ENCODE measurements around the gene GCLM. TPM values are rescaled to one million over a fixed set of nuclear protein-coding genes. Genes with fewer than 3 reads are reported as not detected.
A peak's percentile ranks its signal among the peaks of the same experiment; 100 is the strongest.
"Not testable (repeated sequence)": the region's sequence is repeated elsewhere in the genome, so short reads cannot be mapped to it uniquely, and the experiment has no call there.

Gene GCLM
- polyA plus RNA-seq, 3 donors: 10.2 to 13.1 (median 10.8) TPM

DNA sequence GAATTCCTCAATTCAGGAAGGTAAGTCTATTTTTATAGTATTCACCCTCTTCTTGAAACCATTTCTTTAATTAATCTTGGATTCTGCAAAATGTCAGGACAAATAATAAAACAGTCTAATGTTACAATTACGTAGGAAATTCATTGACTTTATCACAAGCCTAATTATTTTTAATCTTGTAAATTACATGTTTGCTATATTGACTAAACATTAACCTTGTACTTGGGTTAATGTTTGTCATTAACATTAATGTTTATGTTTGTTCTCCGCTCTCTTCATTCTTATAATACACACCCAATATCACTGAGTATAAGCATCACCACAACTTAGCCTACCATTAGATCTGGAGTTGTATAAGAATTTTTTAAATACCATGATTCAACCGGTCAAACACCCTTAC lies 2.8 kb downstream of the GCLM start:
- no peak for DNase-seq (ENCODE audit: extremely low read depth in 1 of 11, low read depth in 9 of 11, low spot score in 4 of 11)

DNA sequence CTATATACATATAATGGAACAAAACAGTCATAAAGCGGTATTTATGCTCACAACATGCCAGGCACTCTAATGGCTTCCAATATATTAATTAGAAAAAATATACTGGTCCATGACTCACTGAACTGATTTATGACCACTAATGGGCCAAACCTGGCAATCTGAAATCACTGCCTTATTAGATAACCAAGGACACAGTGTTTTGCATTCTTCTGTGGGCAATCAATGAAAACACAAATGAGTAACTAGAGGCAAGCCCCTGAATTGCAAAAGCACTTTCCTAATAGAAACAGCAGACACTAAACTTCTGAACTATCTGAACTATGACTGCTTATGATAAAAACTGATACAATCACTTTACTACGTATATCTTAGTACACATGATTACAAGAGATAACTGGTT lies 3.5 kb downstream of the GCLM start:
- no peak for DNase-seq (ENCODE audit: extremely low read depth in 1 of 11, low read depth in 9 of 11, low spot score in 4 of 11)

DNA sequence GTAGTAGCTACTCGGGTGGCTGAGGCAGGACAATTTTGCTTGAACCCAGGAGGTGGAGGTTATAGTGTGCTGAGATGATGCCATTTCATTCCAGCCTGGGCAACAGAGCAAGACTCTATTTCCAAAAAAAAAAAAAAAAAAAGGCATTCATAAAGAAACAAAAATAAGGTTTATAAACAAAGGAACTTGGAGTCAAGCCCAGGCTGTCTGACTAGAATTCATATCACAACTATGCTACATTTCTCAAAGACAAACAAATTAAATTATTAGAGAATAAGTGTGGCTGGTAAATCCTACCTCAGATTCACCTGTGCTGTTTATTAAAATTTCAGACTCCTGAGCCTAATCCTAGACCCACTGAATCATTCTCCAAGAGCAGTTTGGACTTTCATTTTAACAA lies 4.2 kb downstream of the GCLM start:
- DNase-seq (ENCODE audit: extremely low read depth in 1 of 11, low read depth in 9 of 11, low spot score in 4 of 11): no peak

DNA sequence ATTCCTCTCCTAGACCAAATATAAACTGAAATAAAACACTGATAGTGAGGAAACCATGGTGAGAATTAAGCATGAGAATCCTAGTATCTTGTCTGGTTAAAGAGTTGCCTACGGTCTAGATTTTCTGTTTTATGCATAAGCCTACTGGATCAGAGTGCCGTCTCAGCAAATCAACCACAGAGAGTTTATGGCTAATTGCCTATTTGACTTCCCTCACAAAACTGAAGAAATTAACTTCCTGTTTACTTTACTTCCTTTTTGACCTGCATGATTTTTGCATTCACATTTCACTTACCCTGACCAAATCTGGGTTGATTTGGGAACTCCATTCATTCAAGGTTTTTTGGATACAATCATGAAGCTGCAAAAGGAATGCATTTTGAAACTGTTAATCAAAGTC lies 5.0 kb downstream of the GCLM start:
- no peak for DNase-seq (ENCODE audit: extremely low read depth in 1 of 11, low read depth in 9 of 11, low spot score in 4 of 11)

DNA sequence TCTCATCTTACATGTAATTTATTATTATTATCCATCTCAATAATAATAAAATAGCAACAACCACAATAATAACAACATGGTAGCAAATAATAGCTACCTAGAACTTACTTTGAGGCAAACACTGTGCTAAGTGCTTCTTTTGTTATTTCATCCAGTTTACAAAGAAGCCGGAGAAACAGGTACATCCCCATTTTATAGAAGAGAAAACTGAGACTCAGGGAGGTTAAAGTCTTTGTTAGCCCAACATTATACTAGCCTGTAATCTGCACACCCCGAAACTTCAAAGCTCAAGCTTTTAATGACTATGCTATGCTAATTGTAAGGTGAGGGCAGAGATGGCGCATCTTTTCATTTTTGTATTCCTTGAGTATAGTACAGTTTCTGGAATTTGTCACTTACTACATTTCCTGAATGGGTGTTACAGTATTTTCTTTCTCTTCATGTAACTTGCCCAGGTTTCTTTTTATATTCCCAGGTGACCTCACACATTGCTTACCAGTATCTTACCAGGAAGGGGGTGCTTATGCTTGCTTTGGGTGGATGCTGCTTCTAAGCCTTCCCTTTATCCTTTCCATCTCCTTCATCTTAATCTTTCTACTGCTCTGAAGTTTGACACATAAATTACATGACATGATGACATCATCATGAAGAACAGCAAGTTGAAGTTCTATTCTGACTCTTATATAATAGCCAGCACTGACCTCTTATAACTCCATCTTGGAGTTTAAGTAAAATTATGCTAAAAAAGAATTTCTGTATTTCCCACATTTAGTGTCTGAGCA lies 8.3 kb downstream of the GCLM start:
- DNase-seq (ENCODE audit: extremely low read depth in 1 of 11, low read depth in 9 of 11, low spot score in 4 of 11): no peak

DNA sequence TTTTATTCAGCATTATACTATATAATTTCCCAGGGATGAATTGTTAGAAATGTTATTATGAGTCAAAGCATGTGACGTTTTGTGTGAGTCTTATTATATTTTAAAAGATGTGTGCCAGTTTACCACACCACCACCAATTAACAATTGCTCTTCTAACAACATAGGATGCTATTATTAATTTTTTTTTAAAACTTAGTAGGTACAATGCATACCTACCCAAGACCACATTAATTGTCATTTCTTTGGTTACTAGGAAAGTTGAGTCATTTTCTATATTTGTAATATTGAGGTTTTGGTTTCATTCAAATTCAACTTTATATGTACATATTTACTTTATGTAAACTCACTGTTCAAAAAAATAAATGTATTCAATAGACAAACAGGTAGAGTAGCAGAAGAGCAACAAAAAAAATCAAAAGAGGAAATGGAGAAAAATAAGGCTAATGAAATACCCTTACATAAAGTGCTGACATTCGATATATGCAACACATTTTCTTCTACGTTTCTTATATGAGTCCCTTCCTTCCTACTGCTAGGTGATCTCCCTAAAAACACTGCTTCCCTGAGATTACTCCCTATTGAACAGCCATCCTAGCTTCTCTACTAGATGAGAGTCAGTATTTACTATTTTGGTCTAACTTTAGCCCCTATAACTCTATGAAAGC lies 9.6 kb downstream of the GCLM start:
- DNase-seq (ENCODE audit: extremely low read depth in 1 of 11, low read depth in 9 of 11, low spot score in 4 of 11): no peak

DNA sequence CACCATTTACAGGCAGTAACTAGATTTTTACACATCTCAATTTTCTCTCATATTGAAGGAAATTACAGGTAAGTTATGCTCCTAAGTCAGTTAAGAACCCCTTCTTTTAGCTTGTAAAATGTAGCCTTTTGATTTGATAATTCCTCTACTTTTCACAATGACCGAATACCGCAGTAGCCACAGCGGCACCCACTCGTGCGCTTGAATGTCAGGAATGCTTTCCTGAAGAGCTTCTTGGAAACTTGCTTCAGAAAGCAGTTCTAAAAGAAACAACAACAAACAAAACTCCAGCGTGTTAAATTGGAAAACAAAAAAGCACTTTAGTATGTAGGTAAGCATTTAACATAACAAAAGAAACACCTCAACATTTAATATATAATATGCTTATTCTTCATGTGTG lies 20.3 kb downstream of the GCLM start:
- DNase-seq (ENCODE audit: extremely low read depth in 1 of 11, low read depth in 9 of 11, low spot score in 4 of 11): no peak

DNA sequence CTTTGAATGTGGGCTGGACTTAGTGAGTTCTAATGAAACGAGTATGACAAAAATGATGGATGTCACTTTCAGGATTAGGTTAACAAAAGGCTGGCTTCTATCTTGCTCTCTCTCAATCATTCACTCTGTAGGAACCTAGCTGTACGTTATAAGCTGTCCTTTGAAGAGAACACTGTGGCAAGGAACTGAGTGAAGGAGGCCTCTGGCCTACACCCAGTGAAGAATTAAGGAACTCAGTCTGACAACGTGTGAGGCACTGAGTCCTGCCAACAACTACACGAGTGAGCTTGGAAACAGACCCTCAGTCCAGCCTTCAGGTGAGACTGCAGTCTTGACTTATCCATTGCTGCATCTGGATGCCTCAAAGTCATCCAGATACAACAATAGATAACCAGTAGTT lies 27.0 kb downstream of the GCLM start:
- no peak for DNase-seq (ENCODE audit: extremely low read depth in 1 of 11, low read depth in 9 of 11, low spot score in 4 of 11)

DNA sequence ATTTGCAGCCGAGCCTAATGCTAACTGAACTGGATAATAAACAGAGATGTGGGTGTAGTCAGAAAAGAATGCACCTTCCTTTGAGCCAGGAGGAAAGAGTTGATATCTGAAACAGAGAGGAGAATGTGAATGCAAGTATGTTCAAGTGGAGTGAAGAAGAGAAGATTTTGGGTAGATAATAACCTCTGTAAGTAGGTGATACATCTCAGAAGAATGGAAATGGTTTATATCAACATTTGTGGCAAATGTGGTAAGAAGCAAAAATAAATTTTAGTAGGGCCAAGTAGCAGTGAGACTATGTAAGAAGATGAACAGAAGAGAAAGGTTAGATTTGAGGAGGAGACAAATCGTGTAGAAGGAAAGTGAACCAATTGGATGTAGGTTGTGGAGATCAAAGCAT lies 28.5 kb downstream of the GCLM start:
- DNase-seq (ENCODE audit: extremely low read depth in 1 of 11, low read depth in 9 of 11, low spot score in 4 of 11): no peak

DNA sequence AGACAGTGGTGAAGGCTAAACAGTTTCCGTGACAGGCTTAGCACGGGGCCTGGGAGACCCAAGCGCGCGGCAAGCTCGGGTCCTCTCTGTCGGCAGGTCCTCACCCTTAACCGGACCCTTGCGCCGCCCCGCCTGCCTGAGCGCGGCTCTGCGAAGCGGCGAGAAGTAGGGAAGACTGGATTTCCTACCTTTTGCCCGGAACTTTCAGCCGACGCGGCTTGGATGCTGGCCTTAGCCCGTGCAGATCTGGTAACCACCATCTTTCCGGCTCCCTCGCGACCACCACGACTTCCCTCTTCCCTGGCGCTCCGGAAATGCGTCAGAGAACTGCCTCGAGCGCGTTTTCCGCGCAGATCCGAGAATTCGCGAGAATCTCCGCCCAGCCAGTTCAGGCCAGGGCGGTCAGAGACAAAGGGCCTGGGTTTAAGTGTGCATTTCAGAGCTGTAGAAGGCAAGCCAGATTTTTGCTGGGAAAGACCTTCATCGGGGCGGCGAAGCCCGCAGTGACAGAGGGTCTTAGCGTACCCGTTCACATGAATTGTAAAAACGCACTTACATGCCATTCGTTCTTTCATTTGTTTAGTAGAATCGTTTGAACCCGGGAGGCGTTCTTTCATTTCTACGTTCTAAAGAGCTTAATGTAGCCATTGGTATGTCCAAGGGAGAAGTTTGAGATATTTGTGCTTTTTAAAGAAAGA lies 30.2 kb downstream of the GCLM start, which contains the start of gene DNTTIP2:
Gene DNTTIP2, minus strand, starts transcription at position 318 of the 698 bp plus-strand sequence. Its CDS starts 58 bp downstream, at position 260.
- peak; percentile 89 to 97 (median 96) for DNase-seq (ENCODE audit: extremely low read depth in 1 of 11, low read depth in 9 of 11, low spot score in 4 of 11)

DNA sequence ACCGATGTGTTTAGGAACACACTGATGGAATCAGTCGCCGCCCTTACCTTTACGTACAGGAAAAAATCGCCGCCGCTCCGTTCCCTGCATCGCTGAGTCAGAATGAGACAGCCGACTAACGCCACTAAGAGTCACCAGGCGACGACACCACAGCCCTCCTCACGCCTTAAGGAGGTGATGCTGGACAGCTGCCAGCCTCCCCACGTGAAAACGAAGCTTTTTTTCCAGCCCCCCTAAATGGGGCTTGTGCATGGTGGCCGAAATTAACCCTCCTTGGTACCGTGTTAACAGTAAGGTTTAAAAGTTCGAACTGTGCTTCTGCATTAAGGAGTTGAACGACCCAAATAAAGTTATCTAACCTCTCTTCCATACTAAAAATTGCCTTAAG lies 30.7 kb downstream of the GCLM start:
- DNase-seq (ENCODE audit: extremely low read depth in 1 of 11, low read depth in 9 of 11, low spot score in 4 of 11): peak in 3 of 11 donors; percentile 1 to 5 (median 2)

DNA sequence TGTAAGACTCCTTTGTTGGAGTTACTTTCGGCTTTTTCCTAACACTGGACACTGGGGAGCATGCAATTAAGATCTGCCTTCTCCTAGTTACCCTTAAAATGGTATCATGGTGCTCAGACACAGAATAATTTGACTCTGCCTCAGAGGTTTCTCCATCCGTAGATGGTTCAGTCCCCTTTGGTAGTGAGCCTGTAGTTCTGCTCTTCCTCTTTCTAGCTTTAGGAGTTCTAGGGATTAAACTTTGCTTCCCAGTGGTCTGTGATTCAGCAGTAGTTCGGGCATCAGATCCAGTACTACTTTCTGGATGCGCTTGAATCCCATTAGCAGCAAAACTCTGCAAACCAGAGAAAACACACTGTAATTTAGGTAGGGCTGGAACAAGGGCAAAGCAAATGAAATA lies 31.7 kb downstream of the GCLM start:
- no peak for DNase-seq (ENCODE audit: extremely low read depth in 1 of 11, low read depth in 9 of 11, low spot score in 4 of 11)

DNA sequence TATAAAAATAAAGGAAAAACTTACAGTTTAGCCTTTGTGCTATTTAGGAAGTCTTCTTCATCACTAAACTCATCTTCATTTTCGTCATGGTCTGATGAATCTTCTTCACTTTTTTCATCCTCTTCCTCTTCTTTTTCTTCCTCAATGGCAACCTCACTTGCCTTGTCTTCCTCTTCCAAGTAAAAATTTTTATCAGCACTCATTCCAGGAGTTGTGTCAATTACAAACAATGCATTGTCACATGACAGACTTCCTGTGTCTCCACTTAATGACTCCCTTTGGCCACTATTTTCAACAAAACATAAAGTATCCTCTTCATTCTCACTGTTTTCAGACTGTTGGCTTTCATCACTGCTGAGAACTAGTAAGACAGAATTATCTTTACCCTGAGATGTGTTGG lies 33.0 kb downstream of the GCLM start:
- no peak for DNase-seq (ENCODE audit: extremely low read depth in 1 of 11, low read depth in 9 of 11, low spot score in 4 of 11)

DNA sequence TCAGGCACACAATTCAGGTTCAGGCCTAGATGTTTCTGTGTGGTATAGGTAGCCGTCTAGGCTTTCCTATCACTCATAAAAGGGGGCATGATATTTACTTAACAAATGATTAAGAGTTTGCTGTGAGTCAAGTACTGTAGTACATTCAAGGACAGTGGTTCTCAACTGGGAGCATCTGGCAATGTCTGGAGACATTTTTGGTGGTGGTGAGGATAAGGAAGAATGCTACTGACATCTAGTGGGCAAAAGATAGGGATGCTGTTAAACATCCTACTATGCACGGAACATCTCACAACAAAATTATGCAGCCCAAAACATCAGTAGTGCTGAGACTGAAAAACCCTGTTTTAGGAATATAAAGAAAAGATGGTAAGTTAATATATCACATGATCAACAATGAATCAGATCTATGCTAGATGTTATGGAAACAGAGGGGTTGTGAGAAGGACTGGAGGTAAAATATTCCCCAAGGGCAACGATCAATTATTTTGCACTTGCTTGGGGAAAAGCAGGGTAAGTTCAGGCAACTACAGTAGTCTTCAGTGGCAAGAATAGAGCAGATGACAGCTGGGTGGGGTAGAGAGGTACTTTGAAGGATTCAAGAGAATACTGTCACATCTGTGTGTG lies 35.1 kb downstream of the GCLM start:
- peak in 2 of 11 donors; percentile 2 to 13 for DNase-seq (ENCODE audit: extremely low read depth in 1 of 11, low read depth in 9 of 11, low spot score in 4 of 11)

DNA sequence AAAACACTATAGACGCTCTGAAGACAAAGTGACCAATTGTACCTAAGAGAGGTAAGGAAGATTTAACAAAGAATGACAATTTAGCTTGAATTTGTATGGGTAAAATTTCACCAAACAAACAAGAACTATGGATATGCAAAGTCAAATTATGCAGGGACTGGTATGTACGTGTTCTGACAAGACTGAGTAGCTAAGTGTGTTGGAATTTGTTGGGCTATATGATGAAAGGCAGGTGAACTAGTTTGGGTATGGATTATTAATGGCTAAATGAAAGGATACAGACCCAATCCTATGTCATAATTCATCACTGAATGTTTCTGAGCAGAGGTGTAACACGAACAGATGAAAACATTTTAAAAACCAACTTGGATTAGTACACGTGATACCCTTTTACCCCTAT lies 37.9 kb downstream of the GCLM start:
- no peak for DNase-seq (ENCODE audit: extremely low read depth in 1 of 11, low read depth in 9 of 11, low spot score in 4 of 11)

DNA sequence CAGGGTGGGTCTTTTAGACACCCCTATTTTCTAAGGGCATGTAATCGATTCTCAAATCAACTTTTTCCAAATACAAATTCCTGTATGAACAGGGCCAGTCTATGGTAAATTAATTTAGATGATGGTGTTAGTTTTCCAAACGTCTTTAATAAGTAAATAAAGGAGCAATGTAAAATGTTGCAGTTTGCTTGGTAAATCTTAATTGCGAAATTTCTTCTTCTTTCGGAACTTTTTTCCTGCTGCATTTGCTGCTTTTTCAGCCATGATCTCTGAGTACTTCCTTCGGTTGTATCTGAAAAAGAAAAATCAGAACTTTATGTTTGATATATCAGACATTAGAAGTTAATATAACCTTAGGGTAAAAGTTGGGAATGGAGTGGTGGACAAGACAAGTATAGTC lies 39.6 kb downstream of the GCLM start:
- DNase-seq (ENCODE audit: extremely low read depth in 1 of 11, low read depth in 9 of 11, low spot score in 4 of 11): no peak

DNA sequence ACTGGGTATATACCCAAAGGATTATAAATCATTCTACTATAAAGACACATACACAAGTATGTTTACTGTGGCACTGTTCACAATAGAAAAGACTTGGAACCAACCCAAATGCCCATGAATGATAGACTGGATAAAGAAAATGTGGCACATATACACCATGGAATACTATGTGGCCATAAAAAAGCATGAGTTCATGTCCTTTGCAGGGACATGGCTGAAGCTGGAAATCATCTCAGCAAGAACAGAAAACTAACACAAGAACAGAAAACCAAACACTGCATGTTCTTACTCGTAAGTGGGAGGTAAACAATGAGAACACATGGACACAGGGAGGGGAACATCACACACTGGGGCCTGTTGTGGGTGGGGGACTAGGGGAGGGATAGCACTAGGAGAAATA lies 40.7 kb downstream of the GCLM start:
- not testable (repeated sequence) for DNase-seq (ENCODE audit: extremely low read depth in 1 of 11, low read depth in 9 of 11, low spot score in 4 of 11)

DNA sequence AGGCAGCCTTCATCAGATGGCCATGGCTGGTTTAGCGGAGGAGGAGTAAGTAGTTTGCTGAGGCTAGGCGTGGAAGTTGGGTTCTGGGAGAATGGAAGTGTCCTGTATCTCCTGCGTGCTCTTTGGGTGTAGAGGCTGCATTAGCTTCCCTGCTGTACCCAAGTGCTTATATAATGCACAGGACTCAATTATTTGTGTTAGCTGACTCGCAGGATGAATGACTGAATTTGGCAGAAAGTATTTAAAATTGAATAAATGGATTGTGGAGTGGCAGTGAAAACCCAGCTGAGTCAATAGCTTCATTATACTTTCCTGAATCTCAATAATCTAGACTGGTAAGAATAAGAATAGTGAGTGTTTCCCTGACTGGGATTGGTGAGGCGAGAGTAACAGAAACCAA lies 44.0 kb downstream of the GCLM start:
- DNase-seq (ENCODE audit: extremely low read depth in 1 of 11, low read depth in 9 of 11, low spot score in 4 of 11): no peak

DNA sequence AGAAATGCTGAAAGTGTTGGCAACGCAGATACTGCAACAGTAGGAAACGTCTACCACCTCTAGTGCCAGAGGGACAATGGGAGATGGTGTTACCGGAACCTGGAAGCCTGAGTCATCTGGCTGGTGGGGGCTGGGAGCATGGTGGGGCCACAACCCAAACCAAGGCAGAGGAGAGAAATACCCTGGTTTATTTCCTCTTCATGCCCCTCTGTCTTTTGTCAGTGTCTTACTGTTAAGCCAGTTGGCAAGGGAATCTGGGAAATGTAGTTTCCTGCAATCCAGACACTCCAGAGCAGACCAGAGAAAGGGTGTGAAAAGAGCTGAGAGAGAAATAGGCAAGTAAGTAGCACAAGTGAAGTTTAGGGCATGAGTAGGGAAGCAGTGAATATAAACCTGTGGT lies 45.1 kb downstream of the GCLM start:
- DNase-seq (ENCODE audit: extremely low read depth in 1 of 11, low read depth in 9 of 11, low spot score in 4 of 11): no peak

DNA sequence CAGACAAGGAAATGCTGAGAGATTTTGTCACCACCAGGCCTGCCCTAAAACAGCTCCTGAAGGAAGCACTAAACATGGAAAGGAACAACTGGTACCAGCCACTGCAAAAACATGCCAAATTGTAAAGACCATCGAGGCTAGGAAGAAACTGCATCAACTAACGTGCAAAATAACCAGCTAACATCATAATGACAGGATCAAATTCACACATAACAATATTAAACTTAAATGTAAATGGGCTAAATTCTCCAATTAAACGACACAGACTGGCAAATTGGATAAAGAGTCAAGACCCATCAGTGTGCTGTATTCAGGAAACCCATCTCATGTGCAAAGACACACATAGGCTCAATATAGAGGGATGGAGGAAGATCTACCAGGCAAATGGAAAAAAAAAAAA lies 51.6 kb downstream of the GCLM start:
- DNase-seq (ENCODE audit: extremely low read depth in 1 of 11, low read depth in 9 of 11, low spot score in 4 of 11): not testable (repeated sequence)

Data from renal cortex interstitium (tissue), 11 donors.